ENCODE data around the gene VSIG8. TPM values are rescaled to one million over a fixed set of nuclear protein-coding genes. Genes with fewer than 3 reads are reported as not detected.

VSIG8 gene
- total RNA-seq, 1 experiment from 2014 or later = not detected

GRCh38 chr1:159877695-159878444 is 15.4 kb upstream of the VSIG8 start:
- DNase-seq (ENCODE audit: low spot score) = no peak
- ChIA-PET POLR2A (no interaction called here), CTCF (interaction anchor here (0.9 kb wide), 1 partner anchor 129 kb away, joined by 3 read pairs; no protein-coding TSS in a partner anchor)
- Mint-ChIP-seq H3K36me3 (no peaks in the 10 kb centered on the region), H3K4me1 (no peaks in the 10 kb centered on the region), H3K9me3 (no peaks in the 10 kb centered on the region), H3K4me3 (no peak overlapping the region), H3K27me3 (ENCODE audit: low read depth) (peaks cover 2% of the 10 kb centered on the region; the same call in 1 of the 2 replicates), H3K27ac (no peak overlapping the region)
- ATAC-seq = no peak
- TF ChIP-seq SP1 (CRISPR knock-in tag; conservative IDR thresholded peaks at IDR 0.05) (no peak), E2F4 (CRISPR knock-in tag; IDR thresholded peaks at IDR 0.05; ENCODE audit: borderline replicate concordance, low read depth) (no peak), RORB (CRISPR knock-in tag; IDR thresholded peaks at IDR 0.05) (no peak), USF1 (CRISPR knock-in tag; IDR thresholded peaks at IDR 0.05) (no peak), NR2C2 (CRISPR knock-in tag; IDR thresholded peaks at IDR 0.05) (no peak), GRHL2 (CRISPR knock-in tag; IDR thresholded peaks at IDR 0.05; ENCODE audit: insufficient replicate concordance, severe bottlenecking) (no peak), ZBTB21 (CRISPR knock-in tag; IDR thresholded peaks at IDR 0.05; ENCODE audit: borderline replicate concordance) (no peak), FOXJ3 (CRISPR knock-in tag; IDR thresholded peaks at IDR 0.05; ENCODE audit: borderline replicate concordance) (no peak)
- TF ChIP-seq, protein P1, sequence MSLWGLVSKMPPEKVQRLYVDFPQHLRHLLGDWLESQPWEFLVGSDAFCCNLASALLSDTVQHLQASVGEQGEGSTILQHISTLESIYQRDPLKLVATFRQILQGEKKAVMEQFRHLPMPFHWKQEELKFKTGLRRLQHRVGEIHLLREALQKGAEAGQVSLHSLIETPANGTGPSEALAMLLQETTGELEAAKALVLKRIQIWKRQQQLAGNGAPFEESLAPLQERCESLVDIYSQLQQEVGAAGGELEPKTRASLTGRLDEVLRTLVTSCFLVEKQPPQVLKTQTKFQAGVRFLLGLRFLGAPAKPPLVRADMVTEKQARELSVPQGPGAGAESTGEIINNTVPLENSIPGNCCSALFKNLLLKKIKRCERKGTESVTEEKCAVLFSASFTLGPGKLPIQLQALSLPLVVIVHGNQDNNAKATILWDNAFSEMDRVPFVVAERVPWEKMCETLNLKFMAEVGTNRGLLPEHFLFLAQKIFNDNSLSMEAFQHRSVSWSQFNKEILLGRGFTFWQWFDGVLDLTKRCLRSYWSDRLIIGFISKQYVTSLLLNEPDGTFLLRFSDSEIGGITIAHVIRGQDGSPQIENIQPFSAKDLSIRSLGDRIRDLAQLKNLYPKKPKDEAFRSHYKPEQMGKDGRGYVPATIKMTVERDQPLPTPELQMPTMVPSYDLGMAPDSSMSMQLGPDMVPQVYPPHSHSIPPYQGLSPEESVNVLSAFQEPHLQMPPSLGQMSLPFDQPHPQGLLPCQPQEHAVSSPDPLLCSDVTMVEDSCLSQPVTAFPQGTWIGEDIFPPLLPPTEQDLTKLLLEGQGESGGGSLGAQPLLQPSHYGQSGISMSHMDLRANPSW (CRISPR knock-in tag; conservative IDR thresholded peaks at IDR 0.05; ENCODE audit: low read depth) = no peak
- TF ChIP-seq, protein P2, sequence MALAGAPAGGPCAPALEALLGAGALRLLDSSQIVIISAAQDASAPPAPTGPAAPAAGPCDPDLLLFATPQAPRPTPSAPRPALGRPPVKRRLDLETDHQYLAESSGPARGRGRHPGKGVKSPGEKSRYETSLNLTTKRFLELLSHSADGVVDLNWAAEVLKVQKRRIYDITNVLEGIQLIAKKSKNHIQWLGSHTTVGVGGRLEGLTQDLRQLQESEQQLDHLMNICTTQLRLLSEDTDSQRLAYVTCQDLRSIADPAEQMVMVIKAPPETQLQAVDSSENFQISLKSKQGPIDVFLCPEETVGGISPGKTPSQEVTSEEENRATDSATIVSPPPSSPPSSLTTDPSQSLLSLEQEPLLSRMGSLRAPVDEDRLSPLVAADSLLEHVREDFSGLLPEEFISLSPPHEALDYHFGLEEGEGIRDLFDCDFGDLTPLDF (CRISPR knock-in tag; IDR thresholded peaks at IDR 0.05) = no peak
- TF ChIP-seq, protein P3, sequence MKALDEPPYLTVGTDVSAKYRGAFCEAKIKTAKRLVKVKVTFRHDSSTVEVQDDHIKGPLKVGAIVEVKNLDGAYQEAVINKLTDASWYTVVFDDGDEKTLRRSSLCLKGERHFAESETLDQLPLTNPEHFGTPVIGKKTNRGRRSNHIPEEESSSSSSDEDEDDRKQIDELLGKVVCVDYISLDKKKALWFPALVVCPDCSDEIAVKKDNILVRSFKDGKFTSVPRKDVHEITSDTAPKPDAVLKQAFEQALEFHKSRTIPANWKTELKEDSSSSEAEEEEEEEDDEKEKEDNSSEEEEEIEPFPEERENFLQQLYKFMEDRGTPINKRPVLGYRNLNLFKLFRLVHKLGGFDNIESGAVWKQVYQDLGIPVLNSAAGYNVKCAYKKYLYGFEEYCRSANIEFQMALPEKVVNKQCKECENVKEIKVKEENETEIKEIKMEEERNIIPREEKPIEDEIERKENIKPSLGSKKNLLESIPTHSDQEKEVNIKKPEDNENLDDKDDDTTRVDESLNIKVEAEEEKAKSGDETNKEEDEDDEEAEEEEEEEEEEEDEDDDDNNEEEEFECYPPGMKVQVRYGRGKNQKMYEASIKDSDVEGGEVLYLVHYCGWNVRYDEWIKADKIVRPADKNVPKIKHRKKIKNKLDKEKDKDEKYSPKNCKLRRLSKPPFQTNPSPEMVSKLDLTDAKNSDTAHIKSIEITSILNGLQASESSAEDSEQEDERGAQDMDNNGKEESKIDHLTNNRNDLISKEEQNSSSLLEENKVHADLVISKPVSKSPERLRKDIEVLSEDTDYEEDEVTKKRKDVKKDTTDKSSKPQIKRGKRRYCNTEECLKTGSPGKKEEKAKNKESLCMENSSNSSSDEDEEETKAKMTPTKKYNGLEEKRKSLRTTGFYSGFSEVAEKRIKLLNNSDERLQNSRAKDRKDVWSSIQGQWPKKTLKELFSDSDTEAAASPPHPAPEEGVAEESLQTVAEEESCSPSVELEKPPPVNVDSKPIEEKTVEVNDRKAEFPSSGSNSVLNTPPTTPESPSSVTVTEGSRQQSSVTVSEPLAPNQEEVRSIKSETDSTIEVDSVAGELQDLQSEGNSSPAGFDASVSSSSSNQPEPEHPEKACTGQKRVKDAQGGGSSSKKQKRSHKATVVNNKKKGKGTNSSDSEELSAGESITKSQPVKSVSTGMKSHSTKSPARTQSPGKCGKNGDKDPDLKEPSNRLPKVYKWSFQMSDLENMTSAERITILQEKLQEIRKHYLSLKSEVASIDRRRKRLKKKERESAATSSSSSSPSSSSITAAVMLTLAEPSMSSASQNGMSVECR (CRISPR knock-in tag; IDR thresholded peaks at IDR 0.05; ENCODE audit: borderline replicate concordance) = no peak
- TF ChIP-seq, protein P4, sequence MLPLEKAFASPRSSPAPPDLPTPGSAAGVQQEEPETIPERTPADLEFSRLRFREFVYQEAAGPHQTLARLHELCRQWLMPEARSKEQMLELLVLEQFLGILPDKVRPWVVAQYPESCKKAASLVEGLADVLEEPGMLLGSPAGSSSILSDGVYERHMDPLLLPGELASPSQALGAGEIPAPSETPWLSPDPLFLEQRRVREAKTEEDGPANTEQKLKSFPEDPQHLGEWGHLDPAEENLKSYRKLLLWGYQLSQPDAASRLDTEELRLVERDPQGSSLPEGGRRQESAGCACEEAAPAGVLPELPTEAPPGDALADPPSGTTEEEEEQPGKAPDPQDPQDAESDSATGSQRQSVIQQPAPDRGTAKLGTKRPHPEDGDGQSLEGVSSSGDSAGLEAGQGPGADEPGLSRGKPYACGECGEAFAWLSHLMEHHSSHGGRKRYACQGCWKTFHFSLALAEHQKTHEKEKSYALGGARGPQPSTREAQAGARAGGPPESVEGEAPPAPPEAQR (CRISPR knock-in tag; IDR thresholded peaks at IDR 0.05) = no peak
- TF ChIP-seq, protein P5, sequence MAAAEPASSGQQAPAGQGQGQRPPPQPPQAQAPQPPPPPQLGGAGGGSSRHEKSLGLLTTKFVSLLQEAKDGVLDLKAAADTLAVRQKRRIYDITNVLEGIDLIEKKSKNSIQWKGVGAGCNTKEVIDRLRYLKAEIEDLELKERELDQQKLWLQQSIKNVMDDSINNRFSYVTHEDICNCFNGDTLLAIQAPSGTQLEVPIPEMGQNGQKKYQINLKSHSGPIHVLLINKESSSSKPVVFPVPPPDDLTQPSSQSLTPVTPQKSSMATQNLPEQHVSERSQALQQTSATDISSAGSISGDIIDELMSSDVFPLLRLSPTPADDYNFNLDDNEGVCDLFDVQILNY (CRISPR knock-in tag; IDR thresholded peaks at IDR 0.05) = no peak
